IPS-18a (cell line): Measurements from ENCODE around the gene SCN9A.
"Not testable (repeated sequence)": the region's sequence is repeated elsewhere in the genome, so short reads cannot be mapped to it uniquely, and the experiment has no call there.

Source experiments
- H3K27ac ChIP-seq: one replicate; pipeline ENCODE4 v1.5.1; 2013; ENCODE audit warnings: low read length
- H3K27me3 ChIP-seq: one replicate; pipeline ENCODE4 v1.6.1; 2013; ENCODE audit warnings: mild to moderate bottlenecking, low read length; ENCODE audit not compliant: control insufficient read depth, insufficient read depth
- H3K36me3 ChIP-seq: one replicate; pipeline ENCODE4 v1.6.1; 2013; ENCODE audit warnings: low read depth, low read length; ENCODE audit not compliant: control insufficient read depth
- H3K4me1 ChIP-seq: one replicate; pipeline ENCODE4 v1.6.1; 2013; ENCODE audit warnings: low read depth, low read length; ENCODE audit not compliant: control insufficient read depth
- H3K4me3 ChIP-seq: one replicate; pipeline ENCODE4 v1.5.1; 2013; ENCODE audit warnings: low read length
- H3K9ac ChIP-seq: one replicate; pipeline ENCODE4 v1.6.1; 2013; ENCODE audit warnings: mild to moderate bottlenecking, low read length, moderate library complexity
- H3K9me3 ChIP-seq: one replicate; pipeline ENCODE4 v1.6.1; 2013; ENCODE audit warnings: low read depth, low read length; ENCODE audit not compliant: control insufficient read depth

SCN9A gene

DNA sequence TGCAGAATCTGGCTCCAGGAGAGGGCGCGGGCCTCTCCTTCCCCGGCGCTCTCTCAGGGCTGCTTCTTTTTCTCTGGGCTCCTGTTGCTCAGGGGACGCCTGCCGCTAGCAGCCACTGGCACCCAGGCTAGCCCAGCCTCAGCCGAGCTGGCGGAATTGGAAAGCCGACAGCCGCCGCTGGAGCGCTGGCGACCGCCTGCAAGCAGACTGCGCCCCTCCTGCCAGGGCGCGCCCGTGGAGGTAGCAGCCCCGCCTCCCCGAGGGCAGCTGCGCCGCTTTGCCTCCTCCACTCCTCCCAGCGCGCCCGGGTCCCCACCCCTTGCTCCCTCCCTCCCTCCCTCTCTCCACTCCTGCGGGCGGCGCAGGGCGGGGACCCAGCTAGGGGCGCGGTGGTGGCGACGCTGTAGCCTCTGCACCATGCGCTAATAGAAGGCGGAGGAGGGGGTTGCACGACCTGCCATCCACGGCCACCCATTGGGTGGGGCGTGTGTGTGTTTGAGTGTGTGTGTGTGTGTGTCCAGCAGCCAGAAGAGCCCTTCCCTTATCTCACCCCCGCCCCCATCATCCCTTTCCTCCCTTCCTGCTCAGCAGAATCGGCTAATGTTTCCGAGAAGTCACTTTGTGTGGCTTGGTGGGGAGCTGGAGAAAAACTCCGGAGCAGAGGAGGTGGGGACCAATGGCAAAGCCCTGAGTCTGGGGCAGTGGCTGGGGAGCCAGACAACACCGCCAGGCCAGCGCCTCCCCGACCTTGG, at the start of gene SCN9A:
Gene SCN9A, minus strand, starts transcription at position 209 of the 752 bp plus-strand sequence. CDS start 64,188 bp downstream, outside the sequence.
- no peaks in the 10 kb centered on the region for H3K9me3 ChIP-seq
- H3K9ac ChIP-seq, result peak within 1 kb of the TSS; percentile 51
- H3K27me3 ChIP-seq, result peaks cover 20% of the 10 kb centered on the region
- peaks cover 13% of the 10 kb centered on the region for H3K4me1 ChIP-seq
- no peaks in the 10 kb centered on the region for H3K36me3 ChIP-seq
- H3K27ac ChIP-seq, result no peak within 1 kb of the TSS
- H3K4me3 ChIP-seq, result peak within 1 kb of the TSS; percentile 80

GRCh38 chr2:166424841-166425240, 49.1 kb upstream of the SCN9A start:
- H3K4me3 ChIP-seq, result no peak overlapping the region
- no peak overlapping the region for H3K27ac ChIP-seq
- H3K27me3 ChIP-seq, result no peaks in the 10 kb centered on the region
- no peaks in the 10 kb centered on the region for H3K4me1 ChIP-seq
- no peaks in the 10 kb centered on the region for H3K36me3 ChIP-seq
- no peak overlapping the region for H3K9ac ChIP-seq
- no peaks in the 10 kb centered on the region for H3K9me3 ChIP-seq

DNA sequence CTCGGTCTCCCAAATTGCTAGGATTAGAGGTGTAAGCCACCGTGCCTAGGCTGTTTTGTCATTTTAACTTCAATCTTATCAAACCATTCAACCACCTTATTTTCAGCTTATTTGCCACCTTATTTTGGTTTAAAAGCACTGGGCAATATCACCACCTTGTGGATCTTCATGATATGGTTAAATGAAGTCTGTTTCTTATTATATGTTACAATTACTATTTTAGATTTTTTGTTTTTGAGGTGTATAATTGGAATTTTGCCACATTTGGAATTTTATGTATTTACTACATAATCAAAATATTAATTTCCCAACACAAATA, 43.8 kb upstream of the SCN9A start:
- Histone ChIP-seq H3K27ac (no peak overlapping the region), H3K9me3 (no peaks in the 10 kb centered on the region), H3K4me1 (no peaks in the 10 kb centered on the region), H3K36me3 (no peaks in the 10 kb centered on the region), H3K4me3 (no peak overlapping the region), H3K27me3 (no peaks in the 10 kb centered on the region), H3K9ac (no peak overlapping the region)

- no peaks in the 10 kb centered on the region for H3K9me3 ChIP-seq
- H3K4me1 ChIP-seq, result no peaks in the 10 kb centered on the region
- H3K36me3 ChIP-seq, result no peaks in the 10 kb centered on the region
- H3K9ac ChIP-seq, result no peak overlapping the region
- no peak overlapping the region for H3K27ac ChIP-seq
- no peak overlapping the region for H3K4me3 ChIP-seq
- no peaks in the 10 kb centered on the region for H3K27me3 ChIP-seq
These were observed 43.3 kb upstream of the SCN9A start for GRCh38 chr2:166418853-166419615.

DNA sequence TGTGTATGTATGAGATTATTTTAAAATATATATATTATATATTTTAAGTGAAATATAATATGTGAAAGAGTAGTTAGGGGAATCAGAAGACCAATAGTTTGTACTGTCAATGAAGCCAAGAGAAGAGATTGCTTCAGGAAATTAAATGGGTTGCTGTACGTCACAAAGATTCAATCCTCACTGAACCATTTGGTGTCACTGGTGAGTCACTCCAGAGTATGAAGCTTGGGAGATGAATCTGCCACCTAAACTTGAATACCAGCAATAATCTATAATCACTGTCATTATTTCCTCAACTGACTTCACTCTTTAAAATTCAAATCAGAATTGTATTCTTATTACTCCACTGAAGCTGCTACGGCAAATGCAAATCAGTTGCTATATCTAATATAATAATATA, 41.9 kb upstream of the SCN9A start:
- Histone ChIP-seq H3K4me3 (no peak overlapping the region), H3K27ac (no peak overlapping the region), H3K9ac (no peak overlapping the region), H3K4me1 (no peaks in the 10 kb centered on the region), H3K36me3 (no peaks in the 10 kb centered on the region), H3K9me3 (no peaks in the 10 kb centered on the region), H3K27me3 (no peaks in the 10 kb centered on the region)

- no peak overlapping the region for H3K27ac ChIP-seq
- H3K27me3 ChIP-seq, result no peaks in the 10 kb centered on the region
- H3K4me1 ChIP-seq, result no peaks in the 10 kb centered on the region
These were observed 37.5 kb upstream of the SCN9A start for GRCh38 chr2:166413255-166413654.

DNA sequence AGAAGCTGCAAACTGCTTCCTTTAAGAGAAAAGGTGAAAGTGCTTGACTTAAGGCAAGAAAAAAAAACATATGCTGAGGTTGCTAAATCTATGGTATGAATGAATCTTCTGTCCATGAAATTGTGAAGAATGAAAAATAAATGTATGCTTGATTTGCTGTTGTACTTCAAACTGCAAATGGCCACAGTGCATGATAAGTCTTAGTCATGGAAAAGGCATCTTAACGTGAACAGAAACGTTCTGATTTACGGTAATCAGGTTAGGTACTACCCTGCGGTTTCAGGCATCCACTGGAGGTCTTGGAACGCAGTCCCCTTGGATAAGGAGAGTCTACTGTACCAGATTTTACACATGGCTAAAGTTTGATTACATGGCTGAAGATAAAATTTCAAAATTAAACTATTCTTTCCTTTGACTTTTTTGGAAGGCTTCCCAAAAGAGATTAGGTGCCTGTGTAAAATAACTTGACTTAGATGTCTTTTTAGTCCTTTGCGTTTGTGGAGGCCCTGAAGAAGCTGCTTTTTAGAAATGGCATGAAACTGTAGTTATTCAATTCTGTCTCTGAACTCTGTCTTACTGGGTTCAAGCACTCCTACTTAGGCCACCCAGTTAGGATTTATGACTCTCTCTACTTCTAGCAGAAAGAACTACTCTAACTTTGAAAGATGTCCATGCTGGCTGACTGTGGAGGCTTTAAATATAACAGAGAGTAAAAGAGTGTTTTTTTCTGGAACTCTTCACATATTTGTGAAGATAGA, 35.9 kb upstream of the SCN9A start:
- Histone ChIP-seq H3K27ac (no peak overlapping the region), H3K27me3 (no peaks in the 10 kb centered on the region), H3K9me3 (no peaks in the 10 kb centered on the region), H3K4me1 (no peaks in the 10 kb centered on the region), H3K9ac (no peak overlapping the region), H3K36me3 (no peaks in the 10 kb centered on the region), H3K4me3 (no peak overlapping the region)

More at GRCh38 chr2:166413255-166413654, 37.5 kb upstream of the SCN9A start:
- Histone ChIP-seq H3K36me3 (no peaks in the 10 kb centered on the region), H3K4me3 (no peak overlapping the region), H3K9ac (no peak overlapping the region), H3K9me3 (no peaks in the 10 kb centered on the region)

GRCh38 chr2:166410828-166411472, 35.2 kb upstream of the SCN9A start:
- no peaks in the 10 kb centered on the region for H3K4me1 ChIP-seq
- no peaks in the 10 kb centered on the region for H3K36me3 ChIP-seq
- no peaks in the 10 kb centered on the region for H3K9me3 ChIP-seq
- H3K27ac ChIP-seq, result no peak overlapping the region
- no peak overlapping the region for H3K9ac ChIP-seq
- H3K27me3 ChIP-seq, result no peaks in the 10 kb centered on the region
- H3K4me3 ChIP-seq, result no peak overlapping the region

DNA sequence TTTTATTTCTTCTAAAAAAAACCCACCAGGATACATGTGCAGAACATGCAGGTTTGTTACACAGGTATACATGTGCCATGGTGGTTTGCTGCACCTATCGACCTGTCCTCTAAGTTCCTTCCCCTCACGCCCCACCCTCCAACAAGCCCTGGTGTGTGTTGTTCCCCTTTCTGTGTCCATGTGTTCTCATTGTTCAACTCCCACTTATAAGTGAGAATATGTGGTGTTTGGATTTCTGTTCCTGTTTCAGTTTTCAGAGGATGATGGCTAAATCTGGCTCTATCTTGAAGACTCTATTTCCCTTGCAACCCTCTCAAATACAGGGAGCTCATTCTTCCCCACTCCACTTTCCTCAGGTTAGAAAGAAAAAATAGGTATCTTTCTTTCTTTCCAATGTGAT, 32.0 kb upstream of the SCN9A start:
- H3K4me3 ChIP-seq, H3K27me3 ChIP-seq: not testable (repeated sequence)

DNA sequence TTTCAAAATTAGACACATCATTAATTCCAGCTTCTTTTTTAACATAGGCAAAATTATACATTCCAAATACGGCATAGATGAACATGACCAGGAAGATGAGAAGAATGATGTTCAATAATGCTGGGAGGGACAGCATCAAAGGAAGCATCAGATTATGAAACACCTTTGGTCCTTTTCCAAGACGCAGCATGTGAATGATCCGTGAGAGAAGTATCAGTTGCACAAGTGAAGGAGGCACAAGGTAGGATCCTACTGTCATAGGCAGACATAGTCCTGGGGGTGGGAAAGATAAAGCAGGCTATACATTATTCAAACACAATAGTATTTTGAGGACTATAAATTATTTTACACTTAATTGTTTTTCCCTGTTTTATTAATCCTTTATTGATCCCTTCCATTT, 30.6 kb upstream of the SCN9A start:
- no peaks in the 10 kb centered on the region for H3K9me3 ChIP-seq
- no peaks in the 10 kb centered on the region for H3K27me3 ChIP-seq
- H3K27ac ChIP-seq, result no peak overlapping the region
- H3K4me3 ChIP-seq, result no peak overlapping the region
- H3K4me1 ChIP-seq, result no peaks in the 10 kb centered on the region
- no peaks in the 10 kb centered on the region for H3K36me3 ChIP-seq
- H3K9ac ChIP-seq, result no peak overlapping the region

More for the DNA sequence above, 32.0 kb upstream of the SCN9A start:
- not testable (repeated sequence) for H3K27ac ChIP-seq, H3K36me3 ChIP-seq, H3K9ac ChIP-seq, H3K9me3 ChIP-seq, H3K4me1 ChIP-seq

DNA sequence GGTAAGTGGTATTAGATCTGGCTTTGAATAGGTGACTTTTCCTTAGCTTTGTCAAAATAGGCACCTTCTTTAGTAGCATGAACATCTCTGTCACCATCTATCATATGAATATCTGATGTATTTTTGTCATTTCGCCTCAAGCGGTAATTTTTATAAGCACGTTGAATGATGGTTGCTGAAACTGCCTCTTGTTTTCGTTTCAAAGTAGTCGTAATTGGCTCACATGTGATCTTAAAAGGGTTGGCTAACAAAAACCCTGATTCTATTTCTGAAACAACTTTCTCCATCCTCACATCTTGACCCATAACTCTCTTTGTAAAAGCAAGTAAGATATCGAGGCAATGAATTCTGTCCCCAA, 29.8 kb upstream of the SCN9A start:
- H3K9ac ChIP-seq, result no peak overlapping the region
- H3K27me3 ChIP-seq, result no peaks in the 10 kb centered on the region
- no peaks in the 10 kb centered on the region for H3K36me3 ChIP-seq

More for the DNA sequence above, 29.8 kb upstream of the SCN9A start:
- Histone ChIP-seq H3K27ac (no peak overlapping the region), H3K4me3 (no peak overlapping the region), H3K4me1 (no peaks in the 10 kb centered on the region), H3K9me3 (no peaks in the 10 kb centered on the region)
